ENCODE data around the gene GSTM4.

DNA sequence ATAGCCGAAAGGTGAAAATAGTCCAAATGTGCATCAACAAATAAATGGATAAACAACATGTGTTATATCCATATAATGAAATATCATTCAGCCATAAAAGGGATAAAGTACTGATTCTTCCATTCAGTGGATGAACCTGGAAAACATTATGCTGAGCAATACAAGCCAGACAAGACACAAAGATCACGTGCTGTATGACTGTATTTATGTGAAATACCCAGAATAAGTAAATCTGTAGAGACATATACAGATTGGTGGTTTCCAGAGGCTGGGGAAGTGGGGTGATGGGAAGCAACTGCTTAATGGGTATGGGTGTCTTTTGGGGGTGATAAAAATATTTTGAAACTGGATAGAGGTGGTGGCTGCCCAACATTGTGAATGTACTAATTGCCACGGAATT is 13.3 kb upstream of the GSTM4 start:
- TF ChIP-seq, protein P1, sequence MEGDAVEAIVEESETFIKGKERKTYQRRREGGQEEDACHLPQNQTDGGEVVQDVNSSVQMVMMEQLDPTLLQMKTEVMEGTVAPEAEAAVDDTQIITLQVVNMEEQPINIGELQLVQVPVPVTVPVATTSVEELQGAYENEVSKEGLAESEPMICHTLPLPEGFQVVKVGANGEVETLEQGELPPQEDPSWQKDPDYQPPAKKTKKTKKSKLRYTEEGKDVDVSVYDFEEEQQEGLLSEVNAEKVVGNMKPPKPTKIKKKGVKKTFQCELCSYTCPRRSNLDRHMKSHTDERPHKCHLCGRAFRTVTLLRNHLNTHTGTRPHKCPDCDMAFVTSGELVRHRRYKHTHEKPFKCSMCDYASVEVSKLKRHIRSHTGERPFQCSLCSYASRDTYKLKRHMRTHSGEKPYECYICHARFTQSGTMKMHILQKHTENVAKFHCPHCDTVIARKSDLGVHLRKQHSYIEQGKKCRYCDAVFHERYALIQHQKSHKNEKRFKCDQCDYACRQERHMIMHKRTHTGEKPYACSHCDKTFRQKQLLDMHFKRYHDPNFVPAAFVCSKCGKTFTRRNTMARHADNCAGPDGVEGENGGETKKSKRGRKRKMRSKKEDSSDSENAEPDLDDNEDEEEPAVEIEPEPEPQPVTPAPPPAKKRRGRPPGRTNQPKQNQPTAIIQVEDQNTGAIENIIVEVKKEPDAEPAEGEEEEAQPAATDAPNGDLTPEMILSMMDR (IDR thresholded peaks at IDR 0.05): no peak
- no peak for TF ChIP-seq POLR2A (IDR thresholded peaks at IDR 0.05)

Data from body of pancreas (tissue), 4 donors.